Measurements from ENCODE around the gene ERP44.

GRCh38 chr9:100125236-100125635, 26.4 kb upstream of the ERP44 start:
- TF ChIP-seq CTCF (IDR thresholded peaks at IDR 0.05; ENCODE audit: low read depth, low read length): no peak
- TF ChIP-seq, protein P1, sequence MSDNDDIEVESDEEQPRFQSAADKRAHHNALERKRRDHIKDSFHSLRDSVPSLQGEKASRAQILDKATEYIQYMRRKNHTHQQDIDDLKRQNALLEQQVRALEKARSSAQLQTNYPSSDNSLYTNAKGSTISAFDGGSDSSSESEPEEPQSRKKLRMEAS (IDR thresholded peaks at IDR 0.05; ENCODE audit: low read depth, low read length): no peak
- TF ChIP-seq POLR2A (IDR thresholded peaks at IDR 0.05; ENCODE audit: extremely low read depth, insufficient read length): no peak
- no peak for TF ChIP-seq MYC (IDR thresholded peaks at IDR 0.05; ENCODE audit: low read depth, low read length)
